RWPE1 (cell line): ENCODE measurements around the gene MEGF6.

Experiments
- CTCF ChIA-PET: fragments of 350-600 bp; sonication (Branson Sonifier 250); formaldehyde crosslinking; extraction: SDS; loops from one replicate; lab custom pipeline; 2021; lab: Yijun Ruan, JAX
- POLR2A ChIA-PET: fragments of 400-600 bp; formaldehyde crosslinking; extraction: SDS; loops from one replicate; lab custom pipeline; 2020; ENCODE audit warnings: antibody characterized with exemption; ENCODE audit not compliant: low non-redundant PET; lab: Yijun Ruan, JAX
- DNase-seq: peaks from one replicate; pipeline ENCODE4 v3.0.0; 2012; ENCODE audit warnings: low spot score
- H3K27ac ChIP-seq: fragments of 450-650 bp; 2 replicates; pipeline ENCODE4 v1.5.1; 2017
- TF ChIP-seq, protein P1 (sequence below): fragments of 450-650 bp; conservative IDR thresholded peaks from 2 replicates; pipeline ENCODE4 v1.5.1; 2017; ENCODE audit warnings: low read depth, mild to moderate bottlenecking

The MEGF6 gene

DNA sequence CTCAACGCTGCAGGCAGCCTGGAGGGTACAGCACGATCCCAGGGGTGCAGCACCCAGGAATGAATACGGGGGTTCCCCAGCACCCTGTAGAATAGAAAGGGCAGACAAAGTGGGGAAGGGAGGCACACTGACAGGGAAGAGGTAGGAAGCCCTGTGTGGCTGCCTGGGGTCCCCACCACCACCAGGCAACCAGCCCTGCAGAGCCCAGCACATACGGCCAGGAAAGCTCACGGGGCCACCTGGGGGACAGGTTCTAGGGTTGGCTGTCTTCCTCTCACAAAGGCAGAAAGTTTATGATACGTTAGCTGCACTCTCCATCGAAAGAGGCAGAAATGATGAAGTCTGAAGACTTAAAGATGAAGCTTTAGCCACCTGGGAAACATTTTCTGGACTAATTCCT is 104.4 kb downstream of the MEGF6 start:
- POLR2A ChIA-PET, result no interaction called here
- DNase-seq, result no peak
- TF ChIP-seq, protein P1, sequence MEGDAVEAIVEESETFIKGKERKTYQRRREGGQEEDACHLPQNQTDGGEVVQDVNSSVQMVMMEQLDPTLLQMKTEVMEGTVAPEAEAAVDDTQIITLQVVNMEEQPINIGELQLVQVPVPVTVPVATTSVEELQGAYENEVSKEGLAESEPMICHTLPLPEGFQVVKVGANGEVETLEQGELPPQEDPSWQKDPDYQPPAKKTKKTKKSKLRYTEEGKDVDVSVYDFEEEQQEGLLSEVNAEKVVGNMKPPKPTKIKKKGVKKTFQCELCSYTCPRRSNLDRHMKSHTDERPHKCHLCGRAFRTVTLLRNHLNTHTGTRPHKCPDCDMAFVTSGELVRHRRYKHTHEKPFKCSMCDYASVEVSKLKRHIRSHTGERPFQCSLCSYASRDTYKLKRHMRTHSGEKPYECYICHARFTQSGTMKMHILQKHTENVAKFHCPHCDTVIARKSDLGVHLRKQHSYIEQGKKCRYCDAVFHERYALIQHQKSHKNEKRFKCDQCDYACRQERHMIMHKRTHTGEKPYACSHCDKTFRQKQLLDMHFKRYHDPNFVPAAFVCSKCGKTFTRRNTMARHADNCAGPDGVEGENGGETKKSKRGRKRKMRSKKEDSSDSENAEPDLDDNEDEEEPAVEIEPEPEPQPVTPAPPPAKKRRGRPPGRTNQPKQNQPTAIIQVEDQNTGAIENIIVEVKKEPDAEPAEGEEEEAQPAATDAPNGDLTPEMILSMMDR, result no peak
- CTCF ChIA-PET, result interaction anchor here (0.6 to 0.7 kb wide), 2 partner anchors 17 to 58 kb away, joined by 3 to 4 read pairs; no protein-coding TSS in a partner anchor
- H3K27ac ChIP-seq, result peak overlapping the region; percentile 33

DNA sequence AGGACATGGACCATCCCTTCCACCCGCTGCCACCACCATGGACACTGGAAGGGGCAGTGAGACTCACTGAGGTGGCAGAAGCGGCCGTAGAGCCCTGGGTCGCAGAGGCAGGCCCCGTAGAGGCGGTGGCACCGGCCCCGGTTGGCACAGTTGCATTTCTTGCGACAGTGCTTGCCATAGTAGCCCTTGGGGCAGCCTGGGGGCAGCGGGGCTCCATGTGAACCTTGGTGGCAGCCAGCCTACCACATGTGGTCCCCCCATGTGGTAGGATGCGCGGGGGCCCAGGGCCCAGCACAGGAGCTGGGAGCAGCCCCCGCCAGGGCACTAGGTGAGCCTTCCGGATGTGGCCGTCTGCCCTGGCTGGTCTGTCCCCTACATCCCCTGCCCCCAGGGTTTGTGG is 105.3 kb downstream of the MEGF6 start:
- CTCF ChIA-PET, result interaction anchor here (1.3 kb wide), 1 partner anchor 15 kb away, joined by 4 read pairs; no protein-coding TSS in a partner anchor
- POLR2A ChIA-PET, result no interaction called here
- TF ChIP-seq, protein P1, result no peak
- DNase-seq, result no peak
- H3K27ac ChIP-seq, result peak overlapping the region; percentile 87

DNA sequence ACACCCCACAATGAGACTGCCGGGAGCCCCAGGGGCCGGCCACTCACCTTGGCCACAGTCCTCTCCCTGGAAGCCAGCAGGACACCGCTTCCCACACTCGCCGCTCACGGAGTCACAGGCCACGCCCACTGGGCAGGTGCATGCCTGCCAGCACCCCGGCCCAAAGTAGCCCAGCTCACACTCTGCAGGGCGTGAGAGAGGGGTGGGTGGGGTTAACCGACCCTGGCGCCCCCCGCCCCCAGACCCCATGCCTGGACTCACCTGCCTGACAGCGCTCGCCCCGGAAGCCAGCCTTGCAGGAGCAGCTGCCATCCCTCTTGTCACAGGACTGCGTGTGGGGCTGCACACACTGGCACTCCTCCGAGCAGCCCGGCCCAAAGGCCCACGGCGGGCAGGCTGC is 106.1 kb downstream of the MEGF6 start:
- peak overlapping the region; percentile 87 for H3K27ac ChIP-seq
- ChIA-PET CTCF (interaction anchor here (1.3 kb wide), 1 partner anchor 15 kb away, joined by 4 read pairs; no protein-coding TSS in a partner anchor), POLR2A (no interaction called here)
- no peak for DNase-seq
- TF ChIP-seq, protein P1, result no peak

DNA sequence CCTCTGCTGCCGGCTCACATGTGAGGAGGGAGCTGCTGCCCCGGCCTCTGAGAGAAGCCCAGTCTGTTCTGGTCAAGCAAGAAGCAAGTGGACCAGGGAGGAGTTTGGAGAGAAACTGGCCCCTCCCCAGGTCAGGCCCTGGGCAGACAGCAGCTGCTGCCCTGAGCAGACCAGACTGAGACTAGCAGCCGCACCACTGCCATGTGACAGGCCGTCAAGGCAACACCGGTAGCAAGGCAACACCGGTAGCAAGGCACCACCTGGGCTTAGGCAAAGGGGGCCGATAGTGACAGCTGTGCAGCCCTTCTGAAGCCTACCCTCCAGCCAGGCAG is 106.5 kb downstream of the MEGF6 start:
- TF ChIP-seq, protein P1, result no peak
- no peak for DNase-seq
- POLR2A ChIA-PET, result no interaction called here
- H3K27ac ChIP-seq, result peak overlapping the region; percentile 87
- CTCF ChIA-PET, result interaction anchor here (0.8 to 1.3 kb wide), 3 partner anchors 14 to 23 kb away, joined by 3 to 4 read pairs (median 3); no protein-coding TSS in a partner anchor

DNA sequence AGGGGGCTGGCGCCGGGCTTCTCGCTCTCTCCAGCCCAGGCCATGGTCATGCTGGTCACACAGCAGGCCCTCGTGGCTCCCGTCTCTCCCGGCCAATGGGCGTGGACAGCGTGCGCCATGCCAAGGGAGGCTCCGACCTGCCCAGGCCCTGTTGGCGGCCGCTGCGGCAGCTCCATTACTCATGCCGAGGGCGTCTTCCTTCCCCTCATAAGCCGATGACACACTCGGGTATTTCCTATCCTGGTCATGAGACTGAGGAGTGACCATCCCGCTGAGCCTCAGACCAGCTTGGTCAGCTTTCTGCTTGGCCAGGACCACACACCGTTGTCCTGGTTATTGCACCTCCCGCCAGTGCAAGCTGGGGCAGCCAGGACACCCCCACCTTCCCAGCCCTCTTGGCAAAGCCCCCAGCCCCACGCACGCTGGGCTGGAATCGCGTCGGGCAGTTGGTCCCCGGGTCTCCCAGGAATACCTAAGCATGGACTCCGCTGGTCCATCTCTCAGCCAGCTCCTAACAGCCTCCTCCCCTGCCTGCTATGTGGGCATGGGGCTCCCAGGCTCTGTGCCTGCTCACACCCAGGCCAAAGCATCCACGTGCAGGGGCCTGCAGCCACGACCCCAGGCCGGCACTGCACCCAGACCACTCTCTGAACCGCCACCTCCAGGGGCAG is 107.0 kb downstream of the MEGF6 start:
- DNase-seq, result peak; percentile 91
- POLR2A ChIA-PET, result no interaction called here
- peak overlapping the region; percentile 87 for H3K27ac ChIP-seq
- TF ChIP-seq, protein P1, result no peak
- CTCF ChIA-PET, result interaction anchor here (0.8 to 1.3 kb wide), 3 partner anchors 14 to 115 kb away, joined by 3 to 4 read pairs (median 3); no protein-coding TSS in a partner anchor

DNA sequence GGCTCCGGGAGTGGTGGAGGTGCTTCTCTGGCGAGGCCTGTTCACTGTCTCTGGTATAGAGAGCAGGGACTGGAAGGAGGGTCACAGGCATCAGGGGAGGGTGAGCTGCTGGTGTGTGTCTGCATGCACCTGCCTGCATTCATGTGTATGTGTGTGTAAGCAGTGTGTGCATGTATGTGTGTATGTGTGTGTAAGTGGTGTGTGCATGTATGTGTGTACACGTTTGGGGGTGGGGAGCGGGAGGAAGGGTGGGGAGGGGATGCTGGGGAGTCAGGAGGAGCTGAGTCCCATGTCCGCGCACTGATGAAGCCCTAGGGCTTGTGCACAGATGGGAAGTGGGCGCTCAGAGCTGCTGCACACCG is 107.8 kb downstream of the MEGF6 start:
- CTCF ChIA-PET, result interaction anchor here (1.1 to 1.3 kb wide), 2 partner anchors 21 to 115 kb away, joined by 3 to 4 read pairs; no protein-coding TSS in a partner anchor
- POLR2A ChIA-PET, result no interaction called here
- TF ChIP-seq, protein P1, result no peak
- H3K27ac ChIP-seq, result peak overlapping the region; percentile 87
- no peak for DNase-seq
